Activated naive CD4-positive, alpha-beta T cell treated with anti-CD3 and anti-CD28 coated beads for 36 hours (primary cell): Measurements from ENCODE around the gene STC2. TPM values are rescaled to one million over a fixed set of nuclear protein-coding genes. Genes with fewer than 3 reads are reported as not detected.

Experiments
- CTCF ChIA-PET: fragments of 350-600 bp; sonication (Branson Sonifier 250); formaldehyde crosslinking; loops from one replicate; lab custom pipeline; 2021; ENCODE audit warnings: antibody characterized with exemption; lab: Charles Lee
- DNase-seq: peaks from one replicate; pipeline ENCODE4 v3.0.0-alpha.2; 2020
- H3K27ac Mint-ChIP-seq: one replicate; pipeline ENCODE4 v1.8.0; 2021; ENCODE audit warnings: mild to moderate bottlenecking, mixed read lengths
- H3K27me3 Mint-ChIP-seq: one replicate; pipeline ENCODE4 v1.8.0; 2021; ENCODE audit warnings: low read depth, mixed read lengths
- H3K36me3 Mint-ChIP-seq: one replicate; pipeline ENCODE4 v1.8.0; 2021; ENCODE audit warnings: low read depth, mixed read lengths
- H3K4me1 Mint-ChIP-seq: one replicate; pipeline ENCODE4 v1.8.0; 2021; ENCODE audit warnings: low read depth, mixed read lengths
- H3K4me3 Mint-ChIP-seq: one replicate; pipeline ENCODE4 v1.8.0; 2021; ENCODE audit warnings: mild to moderate bottlenecking, moderate library complexity, mixed read lengths
- H3K9me3 Mint-ChIP-seq: one replicate; pipeline ENCODE4 v1.8.0; 2021; ENCODE audit warnings: mixed read lengths
- intact Hi-C: fragments of 100-400 bp; cut with micrococcal nuclease; formaldehyde crosslinking; loops from one replicate; pipeline ENCODE4 v1.15.1; 2023
- total RNA-seq, 2 experiments: library from RNA; stranded (reverse); gene quantifications; one replicate each; pipeline ENCODE4 v1.2.3, GENCODE V29; 2021

Gene STC2
- total RNA-seq, 2 experiments from 2014 or later: 26.8 to 27.8 TPM

GRCh38 chr5:173308226-173308625 is 20.0 kb downstream of the STC2 start:
- no peak for DNase-seq
- Mint-ChIP-seq H3K27ac (no peak overlapping the region), H3K36me3 (no peaks in the 10 kb centered on the region), H3K4me3 (no peak overlapping the region), H3K9me3 (peaks cover 7% of the 10 kb centered on the region), H3K27me3 (peaks cover 32% of the 10 kb centered on the region), H3K4me1 (no peaks in the 10 kb centered on the region)
- intact Hi-C loops: no loop called here
- CTCF ChIA-PET: no interaction called here

- CTCF ChIA-PET: no interaction called here
- intact Hi-C loops: no loop called here
- H3K36me3 Mint-ChIP-seq: no peaks in the 10 kb centered on the region
- H3K27me3 Mint-ChIP-seq: peaks cover 30% of the 10 kb centered on the region
- H3K27ac Mint-ChIP-seq: no peak overlapping the region
- H3K9me3 Mint-ChIP-seq: peaks cover 7% of the 10 kb centered on the region
- no peak overlapping the region for H3K4me3 Mint-ChIP-seq
- H3K4me1 Mint-ChIP-seq: no peaks in the 10 kb centered on the region
- no peak for DNase-seq
Observed at GRCh38 chr5:173307695-173308094, 20.5 kb downstream of the STC2 start.

GRCh38 chr5:173306695-173307094 is 21.5 kb downstream of the STC2 start:
- Mint-ChIP-seq H3K27ac (no peak overlapping the region), H3K4me1 (no peaks in the 10 kb centered on the region), H3K4me3 (no peak overlapping the region), H3K27me3 (peaks cover 21% of the 10 kb centered on the region), H3K9me3 (peaks cover 7% of the 10 kb centered on the region), H3K36me3 (no peaks in the 10 kb centered on the region)
- DNase-seq: no peak
- CTCF ChIA-PET: interaction anchor here (3.8 kb wide), 1 partner anchor 13 kb away, joined by 19 read pairs; no protein-coding TSS in a partner anchor
- intact Hi-C loops: no loop called here

GRCh38 chr5:173304591-173304988 is 23.6 kb downstream of the STC2 start:
- no peak for DNase-seq
- peaks cover 14% of the 10 kb centered on the region for H3K27me3 Mint-ChIP-seq
- CTCF ChIA-PET: interaction anchor here (3.8 kb wide), 1 partner anchor 10 kb away, joined by 19 read pairs; no protein-coding TSS in a partner anchor
- peaks cover 7% of the 10 kb centered on the region for H3K9me3 Mint-ChIP-seq
- no peak overlapping the region for H3K4me3 Mint-ChIP-seq
- no peaks in the 10 kb centered on the region for H3K4me1 Mint-ChIP-seq
- intact Hi-C loops: no loop called here
- no peak overlapping the region for H3K27ac Mint-ChIP-seq
- no peaks in the 10 kb centered on the region for H3K36me3 Mint-ChIP-seq

- Mint-ChIP-seq H3K9me3 (peaks cover 7% of the 10 kb centered on the region), H3K27me3 (peaks cover 15% of the 10 kb centered on the region), H3K4me3 (no peak overlapping the region), H3K4me1 (no peaks in the 10 kb centered on the region), H3K27ac (no peak overlapping the region), H3K36me3 (no peaks in the 10 kb centered on the region)
- CTCF ChIA-PET: interaction anchor here (3.8 kb wide), 1 partner anchor 10 kb away, joined by 19 read pairs; no protein-coding TSS in a partner anchor
- intact Hi-C loops: no loop called here
- no peak for DNase-seq
Observed at GRCh38 chr5:173303878-173304590, 24.2 kb downstream of the STC2 start.

GRCh38 chr5:173302546-173303155 is 25.6 kb downstream of the STC2 start:
- Mint-ChIP-seq H3K4me3 (no peak overlapping the region), H3K4me1 (no peaks in the 10 kb centered on the region), H3K36me3 (no peaks in the 10 kb centered on the region), H3K27me3 (peaks cover 14% of the 10 kb centered on the region), H3K9me3 (no peaks in the 10 kb centered on the region), H3K27ac (no peak overlapping the region)
- CTCF ChIA-PET: interaction anchor here (0.9 to 1.2 kb wide), 2 partner anchors 8 to 14 kb away, joined by 3 read pairs; no protein-coding TSS in a partner anchor
- DNase-seq: no peak
- intact Hi-C loops: no loop called here

- Mint-ChIP-seq H3K9me3 (no peaks in the 10 kb centered on the region), H3K36me3 (no peaks in the 10 kb centered on the region), H3K4me3 (no peak overlapping the region), H3K27me3 (peaks cover 16% of the 10 kb centered on the region), H3K27ac (no peak overlapping the region), H3K4me1 (no peaks in the 10 kb centered on the region)
- no peak for DNase-seq
- intact Hi-C loops: no loop called here
- CTCF ChIA-PET: interaction anchor here (0.8 to 1.2 kb wide), 3 partner anchors 8 to 30 kb away, joined by 3 read pairs; no protein-coding TSS in a partner anchor
Observed at GRCh38 chr5:173301695-173302545, 26.3 kb downstream of the STC2 start.

GRCh38 chr5:173300389-173301047 is 27.7 kb downstream of the STC2 start:
- CTCF ChIA-PET: no interaction called here

GRCh38 chr5:173299820-173300219 is 28.4 kb downstream of the STC2 start:
- Mint-ChIP-seq H3K36me3 (no peaks in the 10 kb centered on the region), H3K9me3 (no peaks in the 10 kb centered on the region), H3K4me3 (no peak overlapping the region), H3K4me1 (peaks cover 2% of the 10 kb centered on the region), H3K27me3 (peaks cover 23% of the 10 kb centered on the region), H3K27ac (no peak overlapping the region)
- intact Hi-C loops: no loop called here
- DNase-seq: no peak
- CTCF ChIA-PET: no interaction called here

More at GRCh38 chr5:173300389-173301047, 27.7 kb downstream of the STC2 start:
- Mint-ChIP-seq H3K4me3 (no peak overlapping the region), H3K36me3 (no peaks in the 10 kb centered on the region), H3K9me3 (no peaks in the 10 kb centered on the region), H3K27ac (no peak overlapping the region), H3K27me3 (peaks cover 20% of the 10 kb centered on the region), H3K4me1 (no peaks in the 10 kb centered on the region)
- intact Hi-C loops: no loop called here
- DNase-seq: no peak

- H3K27ac Mint-ChIP-seq: no peak overlapping the region
- intact Hi-C loops: no loop called here
- DNase-seq: no peak
- H3K4me3 Mint-ChIP-seq: no peak overlapping the region
- no peaks in the 10 kb centered on the region for H3K9me3 Mint-ChIP-seq
- H3K4me1 Mint-ChIP-seq: peaks cover 11% of the 10 kb centered on the region
- H3K36me3 Mint-ChIP-seq: no peaks in the 10 kb centered on the region
- CTCF ChIA-PET: interaction anchor here (0.9 kb wide), 1 partner anchor 33 kb away, joined by 3 read pairs; no protein-coding TSS in a partner anchor
- H3K27me3 Mint-ChIP-seq: peaks cover 29% of the 10 kb centered on the region
Observed at GRCh38 chr5:173298213-173298926, 29.8 kb downstream of the STC2 start.

- no peaks in the 10 kb centered on the region for H3K36me3 Mint-ChIP-seq
- DNase-seq: no peak
- no peak overlapping the region for H3K4me3 Mint-ChIP-seq
- intact Hi-C loops: no loop called here
- peaks cover 11% of the 10 kb centered on the region for H3K4me1 Mint-ChIP-seq
- H3K27ac Mint-ChIP-seq: no peak overlapping the region
- peaks cover 29% of the 10 kb centered on the region for H3K27me3 Mint-ChIP-seq
- no peaks in the 10 kb centered on the region for H3K9me3 Mint-ChIP-seq
- CTCF ChIA-PET: interaction anchor here (3.9 to 6.1 kb wide), 2 partner anchors 34 to 276 kb away, joined by 26 to 144 read pairs; partner anchors contain the start of gene STC2
Observed at GRCh38 chr5:173297813-173298212, 30.4 kb downstream of the STC2 start.
